ENCODE results near the gene IGFBP4. TPM values are rescaled to one million over a fixed set of nuclear protein-coding genes. Genes with fewer than 3 reads are reported as not detected.

Gene IGFBP4
- total RNA-seq (2014; rRNA removed; shearing (Covaris generic)), result 40.4 and 43.1 TPM in 2 replicates

GRCh38 chr17:40443196-40443987 is at the start of gene IGFBP4:
IGFBP4 (plus strand) TSS chr17:40443450; CDS start chr17:40443736, 286 bp downstream.

GRCh38 chr17:40417609-40418427 is 25.4 kb upstream of the IGFBP4 start, which contains the start of gene TOP2A:
TOP2A (minus strand) TSS chr17:40417896; CDS start chr17:40417791, 105 bp downstream.

GRCh38 chr17:40501499-40501911 is 58.3 kb downstream of the IGFBP4 start, which contains the start of gene TNS4:
TNS4 (minus strand) TSS chr17:40501623; CDS start chr17:40496425, 5,198 bp downstream.

Other genes with a start within 250 kb of the IGFBP4 start
- gene WIPF2, start 224.1 kb upstream of the IGFBP4 start, total RNA-seq (2014; rRNA removed; shearing (Covaris generic)), result 6.4 and 7.5 TPM in 2 replicates
- gene CDC6, start 155.6 kb upstream of the IGFBP4 start, total RNA-seq (2014; rRNA removed; shearing (Covaris generic)), result 57.0 and 70.6 TPM in 2 replicates
- gene RARA, start 134.3 kb upstream of the IGFBP4 start, total RNA-seq (2014; rRNA removed; shearing (Covaris generic)), result 32.1 and 32.5 TPM in 2 replicates
- not detected in 2 replicates for gene GJD3, start 78.7 kb upstream of the IGFBP4 start, total RNA-seq (2014; rRNA removed; shearing (Covaris generic))
- 127 and 132 TPM in 2 replicates for gene TOP2A, start 25.6 kb upstream of the IGFBP4 start, total RNA-seq (2014; rRNA removed; shearing (Covaris generic))
- 0.08 and 0.27 TPM in 2 replicates for gene TNS4, start 58.2 kb downstream of the IGFBP4 start, total RNA-seq (2014; rRNA removed; shearing (Covaris generic))
- gene CCR7, start 122.0 kb downstream of the IGFBP4 start, total RNA-seq (2014; rRNA removed; shearing (Covaris generic)), result not detected in 2 replicates
- 90.3 and 93.7 TPM in 2 replicates for gene SMARCE1, start 204.4 kb downstream of the IGFBP4 start, total RNA-seq (2014; rRNA removed; shearing (Covaris generic))
- not detected in 2 replicates for gene KRT222, start 221.7 kb downstream of the IGFBP4 start, total RNA-seq (2014; rRNA removed; shearing (Covaris generic))

Data from A375 (cell line).